NCI-H2171 treated with DMSO at 0.1 percent for 48 hours (cell line): Measurements from ENCODE around the gene ANKRD24.
"Not testable (repeated sequence)": the region's sequence is repeated elsewhere in the genome, so short reads cannot be mapped to it uniquely, and the experiment has no call there.

Experiments used
- DNase-seq: peaks from one replicate; lab custom pipeline; 2025; lab: John Stamatoyannopoulos, UW

ANKRD24 gene

DNA sequence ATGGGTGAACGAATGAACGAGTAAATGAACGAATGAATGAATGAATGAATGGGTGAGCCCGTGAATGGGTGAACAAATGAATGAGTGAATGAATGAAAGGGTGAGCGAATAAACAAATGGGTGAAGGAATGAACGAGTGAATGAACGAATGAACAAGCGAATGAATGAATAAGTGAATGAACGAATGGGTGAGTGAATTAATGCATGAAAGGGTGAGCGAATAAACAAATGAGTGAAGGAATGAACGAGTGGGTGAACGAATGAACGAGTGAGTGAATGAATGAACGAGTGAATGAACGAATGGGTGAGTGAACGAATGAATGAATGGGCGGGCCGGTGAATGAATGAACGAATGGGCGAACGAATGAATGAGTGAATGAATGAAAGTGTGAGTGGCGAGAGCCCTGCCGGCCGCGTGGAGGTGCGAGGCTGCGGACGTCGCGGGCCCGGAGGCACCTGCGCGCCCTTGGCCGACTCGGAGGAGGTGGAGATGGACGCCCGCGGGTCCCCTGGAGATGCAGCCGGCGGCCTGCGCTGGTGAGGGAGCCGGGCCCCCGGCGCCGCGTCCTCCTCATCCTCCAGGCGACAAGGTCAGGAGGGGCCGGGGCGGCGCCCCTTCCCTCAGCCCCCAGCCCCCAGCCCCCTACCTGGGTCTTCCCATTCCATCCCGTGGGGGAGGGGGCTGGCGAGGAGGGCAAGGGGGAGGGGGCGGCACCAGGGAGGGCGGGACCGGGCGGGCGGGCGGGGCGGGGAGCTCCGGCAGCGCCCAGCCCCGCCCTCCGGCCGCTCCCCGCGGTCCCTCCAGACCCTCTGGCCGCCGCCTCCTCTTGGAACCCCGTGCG is 15.4 kb downstream of the ANKRD24 start:
- peak; percentile 22 for DNase-seq

GRCh38 chr19:4198467-4199126 is 16.1 kb downstream of the ANKRD24 start:
- no peak for DNase-seq

- DNase-seq, result no peak
Measured at GRCh38 chr19:4199699-4200293, 17.3 kb downstream of the ANKRD24 start.

- no peak for DNase-seq
Measured at GRCh38 chr19:4200940-4201542, 18.6 kb downstream of the ANKRD24 start.

- DNase-seq, result no peak
Measured at GRCh38 chr19:4201798-4202197, 19.3 kb downstream of the ANKRD24 start.

DNA sequence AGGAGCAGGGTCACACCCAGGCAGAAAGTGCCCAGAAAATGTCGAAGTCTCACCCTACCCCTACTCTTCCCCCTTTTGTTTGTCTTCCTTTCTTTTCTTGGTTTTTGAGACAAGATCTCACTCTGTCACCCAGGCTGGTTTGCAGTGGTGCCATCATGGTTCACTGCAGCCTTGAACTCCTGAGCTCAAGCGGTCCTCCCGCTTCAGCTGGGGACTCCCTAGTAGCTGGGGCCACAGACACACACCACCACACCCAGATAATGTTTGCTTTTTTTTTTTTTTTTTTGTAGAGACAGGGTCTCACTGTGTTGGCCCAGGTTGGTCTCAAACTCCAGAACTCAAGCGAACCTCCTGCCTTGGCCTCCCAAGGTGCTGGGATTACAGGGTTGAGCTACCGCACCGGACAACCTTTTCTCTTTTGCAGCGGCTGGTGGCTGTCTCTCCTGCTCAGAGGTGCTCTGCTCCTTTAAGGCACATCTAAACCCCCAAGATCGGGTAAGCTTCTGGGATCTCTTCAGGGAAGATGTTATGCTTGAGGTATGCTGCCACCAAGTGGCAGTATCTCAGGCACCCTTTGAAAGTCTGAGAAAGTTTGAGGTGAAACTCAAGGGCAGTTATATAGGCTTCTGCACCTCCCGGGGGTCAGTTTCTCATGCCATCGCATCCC is 24.5 kb downstream of the ANKRD24 start:
- peak; percentile 34 for DNase-seq

- DNase-seq, result peak; percentile 35
Measured at GRCh38 chr19:4208385-4209094, 26.1 kb downstream of the ANKRD24 start.

DNA sequence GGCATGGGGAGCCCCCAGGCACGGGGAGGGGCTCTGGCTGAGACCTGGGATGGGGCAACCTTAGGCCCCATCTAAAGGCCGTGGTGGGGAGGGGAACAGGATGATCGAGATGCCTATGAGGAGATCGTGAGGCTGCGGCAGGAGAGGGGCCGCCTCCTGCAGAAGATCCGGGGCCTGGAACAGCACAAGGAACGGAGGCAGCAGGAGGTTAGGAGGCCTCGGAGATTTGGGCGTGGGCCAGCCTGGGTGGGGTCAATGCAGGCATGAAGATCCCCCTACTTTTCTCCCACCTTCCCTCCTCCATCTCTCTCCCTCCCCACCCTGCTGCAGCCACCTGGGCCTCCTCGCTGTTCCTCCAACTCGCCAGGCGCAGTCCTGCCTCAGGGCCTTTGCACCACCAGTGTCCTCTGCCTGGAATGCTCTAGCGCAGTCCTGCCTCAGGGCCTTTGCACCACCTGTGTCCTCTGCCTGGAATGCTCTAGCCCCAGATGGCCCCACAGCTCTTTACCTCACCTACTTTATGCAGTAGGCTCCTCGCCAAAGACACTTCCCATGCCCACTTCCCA is 27.8 kb downstream of the ANKRD24 start:
- no peak for DNase-seq

GRCh38 chr19:4213116-4213515 is 30.6 kb downstream of the ANKRD24 start:
- no peak for DNase-seq

GRCh38 chr19:4215807-4216206 is 33.3 kb downstream of the ANKRD24 start:
- DNase-seq, result no peak

- no peak for DNase-seq
Measured at GRCh38 chr19:4216846-4217245, 34.4 kb downstream of the ANKRD24 start.

GRCh38 chr19:4217429-4218264 is 35.2 kb downstream of the ANKRD24 start:
- no peak for DNase-seq

- DNase-seq, result not testable (repeated sequence)
Measured at GRCh38 chr19:4218523-4218922, 36.0 kb downstream of the ANKRD24 start.

GRCh38 chr19:4220188-4220587 is 37.7 kb downstream of the ANKRD24 start:
- DNase-seq, result no peak

- no peak for DNase-seq
Measured at GRCh38 chr19:4224470-4224869, 42.0 kb downstream of the ANKRD24 start.

- no peak for DNase-seq
Measured at GRCh38 chr19:4225885-4226284, 43.4 kb downstream of the ANKRD24 start.

GRCh38 chr19:4227771-4228170 is 45.3 kb downstream of the ANKRD24 start:
- DNase-seq, result no peak

GRCh38 chr19:4228765-4229178 is 46.3 kb downstream of the ANKRD24 start:
- no peak for DNase-seq

- DNase-seq, result peak; percentile 7
Measured at GRCh38 chr19:4229179-4229931, 46.9 kb downstream of the ANKRD24 start, which contains the start of gene EBI3. TSS of gene EBI3 (plus strand) at chr19:4229523. CDS start at chr19:4229551, 28 bp downstream.
